Fibroblast of pulmonary artery (primary cell): ENCODE data around the gene TGM3.
A peak's percentile ranks its signal among the peaks of the same experiment; 100 is the strongest.

Source experiments
- DNase-seq: peaks from one replicate; pipeline ENCODE4 v3.0.0-alpha.2; 2010; ENCODE audit warnings: low read depth
- H3K4me3 ChIP-seq: replicated peaks from 2 replicates; pipeline ENCODE4 v1.5.1; 2011; ENCODE audit warnings: low read depth, mild to moderate bottlenecking, control low read depth, low read length, moderate library complexity
- TF ChIP-seq, protein P1 (sequence below): IDR thresholded peaks from 2 replicates; pipeline ENCODE4 v1.5.1; 2011; ENCODE audit warnings: mild to moderate bottlenecking, control low read depth, low read length, inconsistent platforms; ENCODE audit errors: missing control alignments

The TGM3 gene

DNA sequence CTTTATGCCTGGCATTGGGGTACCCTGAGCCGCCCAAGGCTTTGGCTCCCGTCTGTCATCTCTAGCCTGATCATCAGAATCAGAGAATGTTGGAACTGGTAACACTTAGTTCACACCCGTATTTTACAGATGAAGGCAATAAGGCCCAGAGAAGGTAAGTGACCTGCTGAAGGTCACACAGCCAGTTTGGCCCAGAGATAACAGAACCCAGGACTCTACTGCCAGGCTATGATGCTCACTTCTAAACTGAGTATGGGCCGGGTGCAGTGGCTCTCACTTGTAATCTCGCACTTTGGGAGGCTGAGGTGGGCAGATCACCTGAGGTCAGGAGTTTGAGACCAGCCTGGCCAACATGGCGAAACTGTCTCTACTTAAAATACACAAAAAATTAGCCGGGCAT, 83.1 kb downstream of the TGM3 start:
- H3K4me3 ChIP-seq: no peak overlapping the region
- TF ChIP-seq, protein P1, sequence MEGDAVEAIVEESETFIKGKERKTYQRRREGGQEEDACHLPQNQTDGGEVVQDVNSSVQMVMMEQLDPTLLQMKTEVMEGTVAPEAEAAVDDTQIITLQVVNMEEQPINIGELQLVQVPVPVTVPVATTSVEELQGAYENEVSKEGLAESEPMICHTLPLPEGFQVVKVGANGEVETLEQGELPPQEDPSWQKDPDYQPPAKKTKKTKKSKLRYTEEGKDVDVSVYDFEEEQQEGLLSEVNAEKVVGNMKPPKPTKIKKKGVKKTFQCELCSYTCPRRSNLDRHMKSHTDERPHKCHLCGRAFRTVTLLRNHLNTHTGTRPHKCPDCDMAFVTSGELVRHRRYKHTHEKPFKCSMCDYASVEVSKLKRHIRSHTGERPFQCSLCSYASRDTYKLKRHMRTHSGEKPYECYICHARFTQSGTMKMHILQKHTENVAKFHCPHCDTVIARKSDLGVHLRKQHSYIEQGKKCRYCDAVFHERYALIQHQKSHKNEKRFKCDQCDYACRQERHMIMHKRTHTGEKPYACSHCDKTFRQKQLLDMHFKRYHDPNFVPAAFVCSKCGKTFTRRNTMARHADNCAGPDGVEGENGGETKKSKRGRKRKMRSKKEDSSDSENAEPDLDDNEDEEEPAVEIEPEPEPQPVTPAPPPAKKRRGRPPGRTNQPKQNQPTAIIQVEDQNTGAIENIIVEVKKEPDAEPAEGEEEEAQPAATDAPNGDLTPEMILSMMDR: no peak
- no peak for DNase-seq

DNA sequence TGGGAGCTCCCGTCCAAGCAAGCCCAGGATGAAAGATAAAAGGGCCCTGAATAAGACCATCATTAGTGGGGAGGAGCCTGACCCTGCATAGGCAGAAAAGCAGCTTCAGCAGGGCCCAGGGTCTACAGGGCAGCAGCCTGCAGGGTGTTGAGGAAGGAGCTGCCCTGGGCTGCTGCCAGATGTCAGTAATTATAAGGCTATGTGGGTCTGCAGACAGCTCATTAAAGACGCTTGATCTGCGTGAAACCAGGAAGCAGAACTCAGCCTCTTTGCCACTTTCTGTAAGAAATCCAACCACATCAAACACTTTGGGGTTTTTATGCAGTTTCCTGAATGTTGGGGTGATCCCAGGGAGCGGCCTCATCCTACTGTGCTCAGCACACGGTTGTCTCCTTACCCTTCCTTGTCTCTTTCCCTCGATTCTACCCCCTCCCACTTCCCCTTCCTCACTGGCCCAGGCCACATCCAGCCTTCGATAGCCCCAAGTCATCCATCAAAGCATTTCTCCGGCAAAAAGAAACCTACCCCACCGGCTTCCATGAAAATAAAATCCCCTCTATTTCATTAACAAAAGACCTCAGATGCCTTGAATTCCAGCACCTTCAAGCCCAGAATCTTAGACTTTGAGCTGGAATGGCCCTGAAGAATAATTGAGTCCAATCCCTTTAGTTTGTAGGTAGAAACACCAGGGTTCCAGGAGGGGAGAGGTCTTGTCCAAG, 83.9 kb downstream of the TGM3 start:
- DNase-seq: no peak
- TF ChIP-seq, protein P1: no peak
- H3K4me3 ChIP-seq: no peak overlapping the region

DNA sequence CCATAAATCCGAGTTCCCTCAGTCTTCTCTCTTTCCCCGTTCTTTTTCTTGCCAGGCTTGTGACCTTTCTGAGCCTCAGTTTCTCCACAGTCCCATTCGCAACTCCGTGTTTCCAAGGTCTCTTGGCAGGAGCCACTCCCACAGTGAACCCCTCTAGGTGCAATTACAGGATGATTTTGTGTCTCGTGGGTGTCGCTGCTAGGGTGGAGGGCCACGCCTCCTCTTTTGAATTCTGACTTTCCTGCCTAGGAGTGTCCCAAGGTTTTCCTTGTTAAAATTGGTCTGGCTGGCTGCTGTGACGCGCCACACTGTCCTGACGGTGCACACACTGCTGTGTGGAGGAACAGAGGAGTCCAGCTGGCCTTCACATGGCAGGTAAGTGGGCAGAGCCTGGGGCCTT, 84.8 kb downstream of the TGM3 start, which contains the start of gene TGM6:
Gene TGM6, plus strand, starts transcription at position 301 of the 400 bp plus-strand sequence. Its CDS starts 68 bp downstream, at position 369.
- TF ChIP-seq, protein P1: no peak
- H3K4me3 ChIP-seq: no peak within 1 kb of the TSS
- DNase-seq: no peak

DNA sequence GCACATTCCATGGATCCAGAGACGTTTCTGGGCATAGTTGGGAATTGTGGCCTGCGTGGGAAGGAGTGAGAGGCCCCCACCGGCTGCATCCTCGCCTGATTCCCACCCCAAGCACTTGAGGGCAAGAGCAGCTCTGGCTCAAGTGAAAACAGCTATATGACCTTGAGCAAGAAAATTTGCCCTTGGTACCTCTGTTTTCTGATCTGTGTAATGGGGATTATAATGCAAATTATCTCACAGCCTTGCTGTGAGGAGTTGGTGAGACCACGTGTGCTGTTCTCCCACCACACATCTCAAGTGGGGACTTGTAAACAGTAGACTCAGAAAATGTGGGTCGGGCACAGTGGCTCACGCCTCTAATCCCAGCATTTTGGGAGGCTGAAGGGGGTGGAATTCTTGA, 85.5 kb downstream of the TGM3 start:
- no peak for DNase-seq
- no peak overlapping the region for H3K4me3 ChIP-seq
- TF ChIP-seq, protein P1: no peak

DNA sequence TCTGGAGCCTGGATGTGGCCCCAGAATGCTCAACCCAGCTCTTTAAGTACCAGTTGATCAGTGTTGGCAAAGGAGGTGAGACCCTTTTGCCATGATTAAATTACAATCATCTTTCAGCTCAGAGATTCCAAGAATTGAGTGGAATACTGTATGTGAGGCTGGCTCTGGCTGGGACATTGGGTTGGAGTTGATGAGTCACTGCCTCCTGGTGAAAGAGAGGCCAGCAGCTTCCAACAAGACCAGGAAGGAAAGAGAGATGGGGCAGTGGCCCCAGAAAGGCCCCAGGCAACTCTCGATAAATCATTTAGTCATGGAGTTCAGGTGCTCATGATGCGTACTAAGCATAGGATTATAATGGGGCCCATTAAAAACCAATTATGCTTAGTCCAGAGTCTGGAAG, 87.0 kb downstream of the TGM3 start:
- H3K4me3 ChIP-seq: no peak overlapping the region
- DNase-seq: peak; percentile 3
- TF ChIP-seq, protein P1: no peak

DNA sequence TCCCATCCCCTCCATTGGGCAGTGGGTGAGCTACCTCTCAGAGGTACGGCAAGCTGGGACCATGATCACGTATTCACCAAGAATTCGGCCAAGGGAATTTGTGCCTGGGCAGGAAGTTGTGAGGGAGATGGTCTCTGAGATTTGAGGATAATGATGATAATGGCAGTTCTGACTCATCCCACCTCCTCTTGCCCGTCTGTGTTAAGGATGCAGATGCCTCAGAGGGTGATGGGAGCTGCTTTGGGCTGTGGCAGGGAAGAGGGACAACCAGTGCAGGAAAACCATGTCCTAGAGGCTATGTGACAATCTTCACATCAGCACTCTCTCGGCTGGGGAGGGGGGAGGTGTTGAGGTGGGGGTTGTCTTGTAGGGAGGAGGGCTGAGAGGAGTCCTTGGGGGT, 89.2 kb downstream of the TGM3 start:
- no peak for DNase-seq
- H3K4me3 ChIP-seq: no peak overlapping the region
- TF ChIP-seq, protein P1: no peak

DNA sequence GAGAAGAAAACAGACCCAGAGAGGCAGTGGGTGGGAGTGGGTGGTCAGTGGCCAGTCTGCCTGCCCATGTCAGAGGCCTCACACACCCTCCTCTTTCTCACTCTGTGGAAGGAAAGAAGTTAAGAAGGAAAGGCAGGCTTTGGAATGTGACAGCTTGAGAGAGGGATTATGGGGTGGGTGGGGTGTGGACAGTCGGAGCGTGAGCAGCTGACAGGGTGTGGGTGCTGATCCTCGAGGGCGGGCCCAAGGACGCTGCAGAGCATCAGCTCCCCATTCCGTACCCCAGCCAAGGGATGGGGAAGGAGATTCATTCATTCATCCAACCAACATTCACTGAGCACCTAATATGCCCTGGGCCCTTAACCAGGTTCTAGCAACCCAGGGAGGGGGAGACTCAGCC, 89.7 kb downstream of the TGM3 start:
- DNase-seq: no peak
- H3K4me3 ChIP-seq: no peak overlapping the region
- TF ChIP-seq, protein P1: no peak
